ENCODE results near the gene GLG1. TPM values are rescaled to one million over a fixed set of nuclear protein-coding genes. Genes with fewer than 3 reads are reported as not detected.

Gene GLG1
- total RNA-seq, 3 donors from 2014 or later = 116 to 197 (median 123) TPM

Other genes with a start within 250 kb of the GLG1 start
- gene NPIPB15, start 230.8 kb downstream of the GLG1 start, total RNA-seq = 10 to 100 TPM in 1 of 3 donors, 1 to 10 TPM in 1, not detected in 1; 2.4 to 14.0 TPM
- gene CLEC18B, start 185.6 kb downstream of the GLG1 start, total RNA-seq = 1 to 10 TPM in 1 of 3 donors, under 1 TPM in 1, not detected in 1; 0.16 to 1.6 TPM
- gene RFWD3, start 59.8 kb upstream of the GLG1 start, total RNA-seq = 10 to 100 TPM; 11.0 to 23.6 (median 18.7) TPM
- 10 to 100 TPM; 13.3 to 22.6 (median 14.9) TPM for gene MLKL, start 93.7 kb upstream of the GLG1 start, total RNA-seq
- 1 to 10 TPM in 1 of 3 donors, under 1 TPM in 1, not detected in 1; 0.33 to 1.8 TPM for gene FA2H, start 167.7 kb upstream of the GLG1 start, total RNA-seq

Data from breast epithelium (tissue), 3 donors.